Natural killer cell (primary cell): Measurements from ENCODE around the gene ZNF576. TPM values are rescaled to one million over a fixed set of nuclear protein-coding genes. Genes with fewer than 3 reads are reported as not detected.

ENCODE experiments used
- ATAC-seq, 3 donors: fragments of 150-1000 bp in 2 of 3; fragments of 200-7000 bp in 1 of 3; cut with Tn5 transposase; 1 replicate in 1 of 3; 2 replicates in 2 of 3; pipeline ENCODE4 v1.10.0; 2021; ENCODE audit warnings: mild to moderate bottlenecking in 2 of 3, moderate library complexity in 2 of 3
- DNase-seq, 2 donors: peaks; one replicate each; pipeline versions ENCODE4 v3.0.0 to v3.0.0-alpha.2; 2013 to 2021; ENCODE audit warnings: mixed read lengths in 1 of 2
- H3K27ac ChIP-seq: one replicate; pipeline ENCODE4 v1.5.1; 2013; ENCODE audit warnings: mild to moderate bottlenecking, low read length
- H3K27me3 ChIP-seq: one replicate; pipeline ENCODE4 v1.6.1; 2013; ENCODE audit warnings: low read length; ENCODE audit not compliant: control insufficient read depth, insufficient read depth
- H3K36me3 ChIP-seq: one replicate; pipeline ENCODE4 v1.6.1; 2013; ENCODE audit warnings: low read length; ENCODE audit not compliant: control insufficient read depth, insufficient read depth
- H3K4me1 ChIP-seq: one replicate; pipeline ENCODE4 v1.6.1; 2013; ENCODE audit warnings: low read length; ENCODE audit not compliant: control insufficient read depth, insufficient read depth
- H3K4me3 ChIP-seq: one replicate; pipeline ENCODE4 v1.5.1; 2013; ENCODE audit warnings: low read length
- H3K9me3 ChIP-seq: one replicate; pipeline ENCODE4 v1.6.1; 2013; ENCODE audit warnings: low read length; ENCODE audit not compliant: control insufficient read depth, insufficient read depth
- H3K27ac Mint-ChIP-seq, 2 donors: one replicate each; pipeline ENCODE4 v1.8.0; 2022; ENCODE audit warnings: mild to moderate bottlenecking in 2 of 2, mixed read lengths in 2 of 2, moderate library complexity in 1 of 2
- H3K27me3 Mint-ChIP-seq, 2 donors: one replicate each; pipeline ENCODE4 v1.8.0; 2022; ENCODE audit warnings: low read depth in 2 of 2, mixed read lengths in 2 of 2
- H3K36me3 Mint-ChIP-seq: one replicate; pipeline ENCODE4 v1.8.0; 2022; ENCODE audit warnings: mixed read lengths
- H3K4me1 Mint-ChIP-seq, 2 donors: one replicate each; pipeline ENCODE4 v1.8.0; 2022; ENCODE audit warnings: mixed read lengths in 2 of 2
- H3K4me3 Mint-ChIP-seq: one replicate; pipeline ENCODE4 v1.8.0; 2022; ENCODE audit warnings: mild to moderate bottlenecking, moderate library complexity, mixed read lengths
- H3K9me3 Mint-ChIP-seq, 2 donors: one replicate each; pipeline ENCODE4 v1.8.0; 2022; ENCODE audit warnings: mixed read lengths in 2 of 2
- WGBS: methylation state at CpG from one replicate; pipeline ENCODE4 v1.1.7; 2013; ENCODE audit warnings: missing lambda C conversion rate; ENCODE audit not compliant: insufficient coverage; 5-methylcytosine and 5-hydroxymethylcytosine counted together
- intact Hi-C: fragments of 100-400 bp; cut with micrococcal nuclease; formaldehyde crosslinking; loops from one replicate; pipeline ENCODE4 v1.14.2; 2022
- total RNA-seq, 4 donors: library from RNA; stranded (reverse); fragments of 120-200 nt in 1 of 4; gene quantifications; one replicate each; pipeline versions ENCODE4 v1.2.3 to v1.2.4, GENCODE V29; 2013 to 2022
- TF ChIP-seq, protein P1 (sequence below): fragments of 200-600 bp; IDR thresholded peaks from one replicate; pipeline ENCODE4 v1.8.0; 2022; ENCODE audit warnings: antibody characterized with exemption

ZNF576 gene
- total RNA-seq, 3 donors from 2014 or later (not counting 1 experiment from before 2014, with no cell fraction given) = 4.0 to 10.4 (median 5.8) TPM

DNA sequence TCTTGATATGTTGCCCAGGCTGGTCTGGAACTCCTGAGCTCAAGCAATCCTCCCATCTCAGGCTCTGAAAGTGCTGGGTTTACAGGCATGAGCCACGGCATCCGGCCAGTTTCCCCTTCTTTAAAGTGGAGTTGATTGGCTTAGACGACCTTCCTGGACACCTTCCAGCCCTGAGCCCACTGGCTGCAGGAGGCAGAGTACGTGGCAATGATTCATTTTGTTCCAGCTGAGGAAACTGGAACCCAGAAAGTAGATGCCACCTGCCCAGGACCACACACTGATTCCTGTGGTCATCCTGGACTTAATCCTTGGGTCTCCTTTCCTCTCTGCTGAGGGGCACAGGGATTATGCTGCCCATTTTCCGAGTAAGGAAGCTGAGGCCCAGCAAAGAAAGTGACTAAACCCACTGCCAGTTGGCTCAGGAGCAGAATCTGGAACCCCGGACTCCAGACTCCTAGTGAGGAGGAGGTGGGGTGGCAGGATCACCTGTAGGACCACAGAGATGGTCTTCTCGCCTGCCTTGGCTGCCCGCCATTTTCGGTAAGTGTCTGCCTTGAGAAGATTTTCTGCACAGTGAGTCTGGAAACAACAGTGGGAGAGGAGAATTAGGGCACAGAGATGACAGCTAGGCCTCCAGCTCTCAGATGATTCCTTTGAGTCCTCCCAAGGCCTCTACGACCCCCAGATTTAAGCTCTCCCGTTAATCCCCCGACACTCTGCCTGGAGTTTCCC is 21.8 kb upstream of the ZNF576 start:
- ATAC-seq (no peak), DNase-seq (no peak)
- Mint-ChIP-seq H3K4me3 (peak overlapping the region; percentile 96), H3K36me3 (no peaks in the 10 kb centered on the region), H3K27me3 (peaks cover 0 to 6% of the 10 kb centered on the region in 2 donors), H3K4me1 (peaks cover 34 to 40% of the 10 kb centered on the region in 2 donors), H3K27ac (peak overlapping the region; percentile 97 to 100), H3K9me3 (no peaks in the 10 kb centered on the region)
- H3K36me3 ChIP-seq = peaks cover 5% of the 10 kb centered on the region
- H3K4me3 ChIP-seq = peak overlapping the region; percentile 75
- intact Hi-C loops = loop anchor here (1.0 kb wide), 1 partner anchor 22 kb away; the partner anchor contains the start of genes IRGQ and ZNF576
- TF ChIP-seq, protein P1, sequence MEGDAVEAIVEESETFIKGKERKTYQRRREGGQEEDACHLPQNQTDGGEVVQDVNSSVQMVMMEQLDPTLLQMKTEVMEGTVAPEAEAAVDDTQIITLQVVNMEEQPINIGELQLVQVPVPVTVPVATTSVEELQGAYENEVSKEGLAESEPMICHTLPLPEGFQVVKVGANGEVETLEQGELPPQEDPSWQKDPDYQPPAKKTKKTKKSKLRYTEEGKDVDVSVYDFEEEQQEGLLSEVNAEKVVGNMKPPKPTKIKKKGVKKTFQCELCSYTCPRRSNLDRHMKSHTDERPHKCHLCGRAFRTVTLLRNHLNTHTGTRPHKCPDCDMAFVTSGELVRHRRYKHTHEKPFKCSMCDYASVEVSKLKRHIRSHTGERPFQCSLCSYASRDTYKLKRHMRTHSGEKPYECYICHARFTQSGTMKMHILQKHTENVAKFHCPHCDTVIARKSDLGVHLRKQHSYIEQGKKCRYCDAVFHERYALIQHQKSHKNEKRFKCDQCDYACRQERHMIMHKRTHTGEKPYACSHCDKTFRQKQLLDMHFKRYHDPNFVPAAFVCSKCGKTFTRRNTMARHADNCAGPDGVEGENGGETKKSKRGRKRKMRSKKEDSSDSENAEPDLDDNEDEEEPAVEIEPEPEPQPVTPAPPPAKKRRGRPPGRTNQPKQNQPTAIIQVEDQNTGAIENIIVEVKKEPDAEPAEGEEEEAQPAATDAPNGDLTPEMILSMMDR = no peak
- no peaks in the 10 kb centered on the region for H3K9me3 ChIP-seq
- peaks cover 22% of the 10 kb centered on the region for H3K4me1 ChIP-seq
- H3K27ac ChIP-seq = peak overlapping the region; percentile 84
- no peaks in the 10 kb centered on the region for H3K27me3 ChIP-seq
- WGBS = 48% methylated on average over 12 of the region's 12 CpGs

- H3K36me3 Mint-ChIP-seq = no peaks in the 10 kb centered on the region
- peaks cover 0 to 6% of the 10 kb centered on the region in 2 donors for H3K27me3 Mint-ChIP-seq
- peak; percentile 92 to 100 for DNase-seq
- peaks cover 27% of the 10 kb centered on the region for H3K4me1 ChIP-seq
- peak within 1 kb of the TSS; percentile 75 for H3K4me3 ChIP-seq
- peak within 1 kb of the TSS; percentile 84 for H3K27ac ChIP-seq
- H3K9me3 ChIP-seq = no peaks in the 10 kb centered on the region
- peaks cover 36 to 44% of the 10 kb centered on the region in 2 donors for H3K4me1 Mint-ChIP-seq
- peak; percentile 97 to 99 (median 98) for ATAC-seq
- H3K27ac Mint-ChIP-seq = peak within 1 kb of the TSS; percentile 97 to 100
- intact Hi-C loops = loop anchor here (1.0 kb wide), 1 partner anchor 21 kb away; the partner anchor contains the start of genes IRGQ and ZNF576
- TF ChIP-seq, protein P1 = no peak
- H3K36me3 ChIP-seq = peaks cover 5% of the 10 kb centered on the region
- H3K27me3 ChIP-seq = no peaks in the 10 kb centered on the region
- peak within 1 kb of the TSS; percentile 96 for H3K4me3 Mint-ChIP-seq
- 0% methylated on average over 48 of the region's 51 CpGs for WGBS
- H3K9me3 Mint-ChIP-seq = no peaks in the 10 kb centered on the region
These were observed 21.0 kb upstream of the ZNF576 start, which contains the start of the genes PINLYP and XRCC1 for GRCh38 chr19:43575156-43575950. PINLYP (plus strand) TSS chr19:43575801; CDS start chr19:43577192, 1,391 bp downstream. XRCC1 (minus strand) TSS chr19:43575527; CDS start chr19:43575458, 69 bp downstream.

DNA sequence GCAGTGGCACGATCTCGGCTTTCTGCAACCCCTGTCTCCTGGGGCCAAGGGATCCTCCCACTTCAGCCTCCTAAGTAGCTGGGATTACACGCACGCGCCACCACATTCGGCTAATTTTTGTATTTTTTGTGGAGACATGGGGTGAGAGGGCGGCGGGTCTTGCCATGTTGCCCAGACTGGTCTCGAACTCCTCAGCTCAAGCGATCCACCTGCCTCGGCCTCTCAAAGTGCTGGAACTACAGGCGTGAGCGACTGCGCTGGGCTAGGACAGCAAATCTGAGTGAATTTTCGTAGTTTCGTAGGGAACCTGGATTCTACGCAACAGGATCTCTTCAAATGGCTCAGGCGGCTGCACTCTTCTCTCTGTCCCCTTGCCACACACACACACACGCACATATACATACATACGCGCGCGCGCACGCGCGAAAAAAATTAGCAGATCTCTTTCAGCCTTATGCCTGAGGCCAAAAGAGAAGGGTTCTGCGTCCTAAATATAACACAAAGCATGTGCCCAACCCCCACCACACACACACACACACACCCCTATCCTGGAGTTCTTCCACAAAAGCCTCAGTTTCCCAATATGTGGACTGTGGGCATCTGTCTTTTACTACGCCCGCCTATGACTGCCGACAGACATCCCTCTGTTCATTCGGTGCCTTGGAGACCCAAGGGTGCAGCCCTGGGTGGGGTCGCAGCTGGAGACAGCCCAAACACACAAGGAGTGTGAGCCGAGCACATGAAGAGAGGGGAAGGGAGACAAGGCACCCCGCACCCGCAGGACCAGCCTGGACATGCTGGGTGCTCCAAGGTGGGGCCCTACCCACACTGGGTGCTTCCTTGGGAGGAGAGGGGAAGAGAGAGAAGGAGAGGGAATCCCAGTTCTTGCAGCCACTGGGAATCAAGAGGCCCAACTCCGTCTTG is 20.2 kb upstream of the ZNF576 start:
- peak overlapping the region; percentile 69 for H3K4me3 Mint-ChIP-seq
- peaks cover 5% of the 10 kb centered on the region for H3K36me3 ChIP-seq
- peaks cover 36% of the 10 kb centered on the region for H3K4me1 ChIP-seq
- H3K4me1 Mint-ChIP-seq = peaks cover 33 to 39% of the 10 kb centered on the region in 2 donors
- H3K9me3 Mint-ChIP-seq = no peaks in the 10 kb centered on the region
- H3K27ac ChIP-seq = peak overlapping the region; percentile 72
- TF ChIP-seq, protein P1 = no peak
- peaks cover 0 to 6% of the 10 kb centered on the region in 2 donors for H3K27me3 Mint-ChIP-seq
- peak overlapping the region; percentile 32 for H3K4me3 ChIP-seq
- H3K9me3 ChIP-seq = no peaks in the 10 kb centered on the region
- DNase-seq = no peak
- intact Hi-C loops = loop anchor here (1.0 kb wide), 1 partner anchor 20 kb away; the partner anchor contains the start of genes IRGQ and ZNF576
- peak in 1 of 3 donors; percentile 3 for ATAC-seq
- H3K27ac Mint-ChIP-seq = peak overlapping the region; percentile 97 to 100
- 77% methylated on average over 37 of the region's 37 CpGs for WGBS
- no peaks in the 10 kb centered on the region for H3K27me3 ChIP-seq
- H3K36me3 Mint-ChIP-seq = no peaks in the 10 kb centered on the region
